CD14-positive monocyte (primary cell): ENCODE results near the gene MUC6. TPM values are rescaled to one million over a fixed set of nuclear protein-coding genes. Genes with fewer than 3 reads are reported as not detected.
A peak's percentile ranks its signal among the peaks of the same experiment; 100 is the strongest.

ENCODE experiments used
- DNase-seq, 3 donors: peaks; one replicate each; pipeline ENCODE4 v3.0.0-alpha.2; 2011 to 2022
- H2AFZ ChIP-seq: 2 replicates; pipeline ENCODE4 v1.6.0; 2012; ENCODE audit warnings: mild to moderate bottlenecking, low read depth, low read length, inconsistent platforms; ENCODE audit not compliant: insufficient read depth, poor library complexity, severe bottlenecking
- H3K27ac ChIP-seq, 2 donors: 1 replicate in 1 of 2; 2 replicates in 1 of 2; pipeline ENCODE4 v1.5.1; 2012 to 2013; ENCODE audit warnings: low read length in 2 of 2, control low read depth in 1 of 2, inconsistent platforms in 1 of 2, low read depth in 1 of 2, mild to moderate bottlenecking in 1 of 2
- H3K27me3 ChIP-seq, 2 donors: one replicate each; pipeline versions ENCODE4 v1.6.0 to v1.6.1; 2011 to 2013; ENCODE audit warnings: low read length in 2 of 2; ENCODE audit not compliant: control insufficient read depth in 2 of 2, insufficient read depth in 2 of 2
- H3K36me3 ChIP-seq, 2 donors: replicated peaks in 1 of 2; 1 replicate in 1 of 2; 2 replicates in 1 of 2; pipeline versions ENCODE4 v1.5.1 to v1.6.1; 2012 to 2013; ENCODE audit warnings: low read length in 2 of 2, control low read depth in 1 of 2, inconsistent platforms in 1 of 2, mild to moderate bottlenecking in 1 of 2; ENCODE audit not compliant: insufficient read depth in 2 of 2, control insufficient read depth in 1 of 2
- H3K4me1 ChIP-seq, 2 donors: 1 replicate in 1 of 2; 2 replicates in 1 of 2; pipeline versions ENCODE4 v1.5.1 to v1.6.1; 2012 to 2013; ENCODE audit warnings: low read length in 2 of 2, control low read depth in 1 of 2, inconsistent platforms in 1 of 2, mild to moderate bottlenecking in 1 of 2, moderate library complexity in 1 of 2; ENCODE audit not compliant: insufficient read depth in 2 of 2, control insufficient read depth in 1 of 2
- H3K4me2 ChIP-seq: replicated peaks from 2 replicates; pipeline ENCODE3; 2012; ENCODE audit warnings: low read length, moderate library complexity, mild to moderate bottlenecking; ENCODE audit not compliant: poor library complexity, severe bottlenecking; ENCODE audit errors: extremely low read depth
- H3K4me3 ChIP-seq, 3 experiments: fragments of 200-600 bp in 1 of 3; sonication (generic) in 1 of 3; replicated peaks in 1 of 3; 1 replicate in 2 of 3; 2 replicates in 1 of 3; pipeline ENCODE4 v1.5.1; 2011 to 2013; ENCODE audit warnings: low read length in 3 of 3, mild to moderate bottlenecking in 3 of 3, control low read depth in 2 of 3, low read depth in 2 of 3, inconsistent platforms in 1 of 3, moderate library complexity in 1 of 3
- H3K79me2 ChIP-seq: 2 replicates; pipeline ENCODE4 v1.6.0; 2012; ENCODE audit warnings: mild to moderate bottlenecking, control low read depth, inconsistent platforms, low read length, moderate library complexity; ENCODE audit not compliant: insufficient read depth
- H3K9ac ChIP-seq: 2 replicates; pipeline ENCODE4 v1.6.0; 2017; ENCODE audit warnings: low read length, mild to moderate bottlenecking; ENCODE audit not compliant: insufficient read depth, poor library complexity, severe bottlenecking
- H3K9me3 ChIP-seq, 2 donors: replicated peaks in 1 of 2; 1 replicate in 1 of 2; 2 replicates in 1 of 2; pipeline versions ENCODE4 v1.5.1 to v1.6.1; 2012 to 2013; ENCODE audit warnings: low read length in 2 of 2, control low read depth in 1 of 2; ENCODE audit not compliant: control insufficient read depth in 1 of 2, insufficient read depth in 1 of 2
- H4K20me1 ChIP-seq: 2 replicates; pipeline ENCODE4 v1.6.0; 2012; ENCODE audit warnings: mild to moderate bottlenecking, low read length, control low read depth, moderate library complexity; ENCODE audit not compliant: insufficient read depth
- H3K27ac Mint-ChIP-seq, 7 donors: one replicate each; pipeline ENCODE4 v1.8.0; 2020; ENCODE audit warnings: mild to moderate bottlenecking in 7 of 7, mixed read lengths in 7 of 7, moderate library complexity in 6 of 7, inconsistent platforms in 2 of 7
- H3K27me3 Mint-ChIP-seq, 3 donors: one replicate each; pipeline ENCODE4 v1.8.0; 2021 to 2022; ENCODE audit warnings: low read depth in 3 of 3, mild to moderate bottlenecking in 3 of 3, mixed read lengths in 3 of 3, moderate library complexity in 3 of 3, inconsistent platforms in 1 of 3
- H3K36me3 Mint-ChIP-seq, 2 donors: one replicate each; pipeline ENCODE4 v1.8.0; 2020; ENCODE audit warnings: mixed read lengths in 2 of 2, inconsistent platforms in 1 of 2, mild to moderate bottlenecking in 1 of 2
- H3K4me1 Mint-ChIP-seq: one replicate; pipeline ENCODE4 v1.8.0; 2020; ENCODE audit warnings: mild to moderate bottlenecking, mixed read lengths
- H3K4me3 Mint-ChIP-seq, 2 donors: one replicate each; pipeline ENCODE4 v1.8.0; 2020; ENCODE audit warnings: mild to moderate bottlenecking in 2 of 2, mixed read lengths in 2 of 2, moderate library complexity in 1 of 2
- H3K9me3 Mint-ChIP-seq, 7 donors: one replicate each; pipeline ENCODE4 v1.8.0; 2020 to 2022; ENCODE audit warnings: mixed read lengths in 7 of 7, mild to moderate bottlenecking in 6 of 7, moderate library complexity in 6 of 7, inconsistent platforms in 2 of 7
- WGBS: methylation state at CpG from one replicate; pipeline ENCODE4 v1.1.5; 2013; ENCODE audit warnings: missing lambda C conversion rate; ENCODE audit not compliant: insufficient coverage; 5-methylcytosine and 5-hydroxymethylcytosine counted together
- intact Hi-C, 2 donors: fragments of 100-400 bp; cut with micrococcal nuclease; formaldehyde crosslinking; loops; one replicate each; pipeline versions ENCODE4 v1.15.0 to v1.15.1; 2023
- polyA plus RNA-seq, 3 donors: library from polyadenylated mRNA; depleted of rRNA in 1 of 3; unstranded in 2 of 3; stranded (reverse) in 1 of 3; fragments of 300-500 nt in 2 of 3; fragments of >200 nt in 1 of 3; fragmentation: Illumina TruSeq in 2 of 3; gene quantifications; 1 replicate in 2 of 3; 2 replicates in 1 of 3; pipeline ENCODE4 v1.2.3, GENCODE V29; 2012 to 2021
- TF ChIP-seq, protein P1 (sequence below): fragments of 200-600 bp; IDR thresholded peaks from one replicate; pipeline ENCODE4 v1.8.0; 2022; ENCODE audit warnings: antibody characterized with exemption, mild to moderate bottlenecking

The MUC6 gene
- polyA plus RNA-seq, 3 donors: not detected

DNA sequence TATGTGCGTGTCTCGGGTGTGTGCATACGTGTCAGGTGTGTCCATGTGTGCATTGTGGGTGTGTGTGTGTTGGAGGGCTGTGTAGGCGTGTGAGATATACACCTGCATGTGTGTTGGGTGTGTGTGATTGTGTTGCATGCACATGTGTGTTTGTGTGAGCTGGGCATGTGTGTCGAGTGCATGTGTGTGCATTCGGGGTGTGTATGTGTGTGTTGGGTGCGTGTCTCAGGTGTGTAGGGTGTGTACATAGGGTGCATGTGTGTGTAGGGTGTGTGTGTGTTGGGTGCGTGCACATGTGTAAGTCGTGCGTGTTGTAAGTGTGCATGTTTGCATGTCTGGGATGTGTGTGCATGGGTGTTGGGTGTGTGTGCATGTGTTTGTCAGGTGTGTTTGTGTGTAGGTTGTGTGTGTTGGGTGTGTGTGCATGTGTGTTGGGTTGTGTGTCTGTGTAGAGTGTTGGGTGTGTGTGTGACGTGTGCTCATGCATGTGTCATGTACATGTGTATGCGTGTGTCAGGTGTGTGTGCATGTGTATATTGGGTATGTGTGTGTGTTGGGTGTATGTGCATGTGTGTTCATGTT is 4.1 kb downstream of the MUC6 start:
- Mint-ChIP-seq H3K27me3 (peaks cover 0 to 3% (median 2%) of the 10 kb centered on the region in 3 donors), H3K36me3 (no peaks in the 10 kb centered on the region), H3K4me1 (no peaks in the 10 kb centered on the region), H3K4me3 (no peak overlapping the region), H3K9me3 (peaks cover 0 to 6% (median 2%) of the 10 kb centered on the region in 7 donors), H3K27ac (peak overlapping the region in 1 of 7 donors; percentile 0)
- Histone ChIP-seq H3K36me3 (no peaks in the 10 kb centered on the region), H2AFZ (no peak overlapping the region), H3K4me1 (no peaks in the 10 kb centered on the region), H3K27ac (no peak overlapping the region), H3K27me3 (no peaks in the 10 kb centered on the region), H3K9ac (no peak overlapping the region), H4K20me1 (no peaks in the 10 kb centered on the region), H3K4me3 (no peak overlapping the region), H3K9me3 (no peaks in the 10 kb centered on the region), H3K79me2 (no peaks in the 10 kb centered on the region), H3K4me2 (no peak overlapping the region)
- WGBS: 89% methylated on average over 12 of the region's 12 CpGs
- TF ChIP-seq, protein P1, sequence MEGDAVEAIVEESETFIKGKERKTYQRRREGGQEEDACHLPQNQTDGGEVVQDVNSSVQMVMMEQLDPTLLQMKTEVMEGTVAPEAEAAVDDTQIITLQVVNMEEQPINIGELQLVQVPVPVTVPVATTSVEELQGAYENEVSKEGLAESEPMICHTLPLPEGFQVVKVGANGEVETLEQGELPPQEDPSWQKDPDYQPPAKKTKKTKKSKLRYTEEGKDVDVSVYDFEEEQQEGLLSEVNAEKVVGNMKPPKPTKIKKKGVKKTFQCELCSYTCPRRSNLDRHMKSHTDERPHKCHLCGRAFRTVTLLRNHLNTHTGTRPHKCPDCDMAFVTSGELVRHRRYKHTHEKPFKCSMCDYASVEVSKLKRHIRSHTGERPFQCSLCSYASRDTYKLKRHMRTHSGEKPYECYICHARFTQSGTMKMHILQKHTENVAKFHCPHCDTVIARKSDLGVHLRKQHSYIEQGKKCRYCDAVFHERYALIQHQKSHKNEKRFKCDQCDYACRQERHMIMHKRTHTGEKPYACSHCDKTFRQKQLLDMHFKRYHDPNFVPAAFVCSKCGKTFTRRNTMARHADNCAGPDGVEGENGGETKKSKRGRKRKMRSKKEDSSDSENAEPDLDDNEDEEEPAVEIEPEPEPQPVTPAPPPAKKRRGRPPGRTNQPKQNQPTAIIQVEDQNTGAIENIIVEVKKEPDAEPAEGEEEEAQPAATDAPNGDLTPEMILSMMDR: no peak
- intact Hi-C loops: no loop called here
- DNase-seq: no peak

DNA sequence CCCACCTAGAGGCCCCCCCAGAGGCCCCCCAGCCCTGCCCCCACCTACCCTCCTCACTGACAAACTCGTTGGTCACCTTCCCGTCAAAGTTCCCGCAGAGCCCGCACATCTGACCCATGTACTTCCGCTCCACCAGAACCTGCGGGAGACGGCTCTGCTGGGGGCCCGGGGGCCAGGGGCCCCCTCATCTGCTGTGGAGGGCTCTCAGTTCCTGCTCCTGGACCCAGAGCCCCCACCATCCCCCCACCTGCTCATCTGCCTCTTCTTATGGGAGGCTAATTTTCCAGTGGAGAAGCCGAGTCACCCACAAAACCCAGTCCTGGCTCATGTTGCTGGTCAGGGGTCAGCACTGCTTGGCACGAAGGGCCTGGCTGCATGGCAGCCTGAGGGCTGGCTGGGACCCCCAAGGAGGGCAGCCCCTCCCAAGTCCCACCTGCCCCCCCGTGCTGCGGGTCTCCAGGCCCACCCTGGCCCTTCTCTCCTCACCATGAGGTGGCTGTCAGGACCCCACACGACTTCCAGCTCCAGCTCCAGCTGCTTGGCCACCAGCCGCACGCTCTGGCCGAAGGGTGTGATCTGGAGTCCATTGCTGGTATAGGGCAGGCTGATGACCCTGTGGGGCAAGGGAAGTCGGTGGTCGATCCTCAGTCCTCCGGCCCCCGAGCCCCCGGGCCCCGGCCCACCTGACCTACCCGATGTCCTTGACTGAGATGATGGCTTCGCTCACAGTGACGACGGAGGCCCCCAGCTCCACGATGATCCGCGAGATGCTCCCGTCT is 5.2 kb downstream of the MUC6 start:
- Histone ChIP-seq H3K36me3 (no peaks in the 10 kb centered on the region), H2AFZ (no peak overlapping the region), H4K20me1 (no peaks in the 10 kb centered on the region), H3K4me3 (no peak overlapping the region), H3K4me2 (no peak overlapping the region), H3K79me2 (no peaks in the 10 kb centered on the region), H3K9me3 (no peaks in the 10 kb centered on the region), H3K27ac (no peak overlapping the region), H3K4me1 (no peaks in the 10 kb centered on the region), H3K27me3 (no peaks in the 10 kb centered on the region), H3K9ac (no peak overlapping the region)
- peaks cover 0 to 6% (median 2%) of the 10 kb centered on the region in 7 donors for H3K9me3 Mint-ChIP-seq
- TF ChIP-seq, protein P1: no peak
- DNase-seq: no peak
- peaks cover 0 to 3% (median 2%) of the 10 kb centered on the region in 3 donors for H3K27me3 Mint-ChIP-seq
- H3K4me1 Mint-ChIP-seq: no peaks in the 10 kb centered on the region
- intact Hi-C loops: no loop called here
- no peaks in the 10 kb centered on the region for H3K36me3 Mint-ChIP-seq
- no peak overlapping the region for H3K27ac Mint-ChIP-seq
- 84% methylated on average over 24 of the region's 30 CpGs for WGBS
- H3K4me3 Mint-ChIP-seq: no peak overlapping the region
